ENCODE results near the gene MCU. TPM values are rescaled to one million over a fixed set of nuclear protein-coding genes. Genes with fewer than 3 reads are reported as not detected.
"Not testable (repeated sequence)": the region's sequence is repeated elsewhere in the genome, so short reads cannot be mapped to it uniquely, and the experiment has no call there.

MCU gene
- total RNA-seq, 2 experiments from 2014 or later, result 8.7 to 13.6 TPM

DNA sequence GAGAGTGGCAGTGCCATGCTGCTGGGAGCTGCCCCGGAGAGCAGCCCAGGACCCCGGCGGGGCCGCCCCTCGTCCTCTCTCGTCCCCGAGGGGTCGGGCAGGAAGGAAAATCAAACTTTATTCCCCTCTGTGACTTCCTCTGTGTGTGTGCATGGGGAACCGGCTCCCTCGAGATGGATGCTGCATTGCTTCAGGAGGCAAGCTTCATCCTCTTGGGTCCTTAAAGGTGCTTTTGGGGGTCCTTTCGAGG lies 726 bp downstream of the MCU start:
- Mint-ChIP-seq H3K36me3 (no peaks in the 10 kb centered on the region), H3K27me3 (peaks cover 5% of the 10 kb centered on the region), H3K4me1 (peaks cover 30% of the 10 kb centered on the region), H3K9me3 (ENCODE audit: low read depth) (no peaks in the 10 kb centered on the region), H3K27ac (peak overlapping the region; percentile 52), H3K4me3 (peak overlapping the region; percentile 82)
- peak; percentile 42 for DNase-seq
- ATAC-seq, result no peak
- CTCF ChIA-PET, result interaction anchor here (0.6 to 1.9 kb wide), 4 partner anchors 9 to 334 kb away, joined by 3 to 5 read pairs (median 4); no protein-coding TSS in a partner anchor

DNA sequence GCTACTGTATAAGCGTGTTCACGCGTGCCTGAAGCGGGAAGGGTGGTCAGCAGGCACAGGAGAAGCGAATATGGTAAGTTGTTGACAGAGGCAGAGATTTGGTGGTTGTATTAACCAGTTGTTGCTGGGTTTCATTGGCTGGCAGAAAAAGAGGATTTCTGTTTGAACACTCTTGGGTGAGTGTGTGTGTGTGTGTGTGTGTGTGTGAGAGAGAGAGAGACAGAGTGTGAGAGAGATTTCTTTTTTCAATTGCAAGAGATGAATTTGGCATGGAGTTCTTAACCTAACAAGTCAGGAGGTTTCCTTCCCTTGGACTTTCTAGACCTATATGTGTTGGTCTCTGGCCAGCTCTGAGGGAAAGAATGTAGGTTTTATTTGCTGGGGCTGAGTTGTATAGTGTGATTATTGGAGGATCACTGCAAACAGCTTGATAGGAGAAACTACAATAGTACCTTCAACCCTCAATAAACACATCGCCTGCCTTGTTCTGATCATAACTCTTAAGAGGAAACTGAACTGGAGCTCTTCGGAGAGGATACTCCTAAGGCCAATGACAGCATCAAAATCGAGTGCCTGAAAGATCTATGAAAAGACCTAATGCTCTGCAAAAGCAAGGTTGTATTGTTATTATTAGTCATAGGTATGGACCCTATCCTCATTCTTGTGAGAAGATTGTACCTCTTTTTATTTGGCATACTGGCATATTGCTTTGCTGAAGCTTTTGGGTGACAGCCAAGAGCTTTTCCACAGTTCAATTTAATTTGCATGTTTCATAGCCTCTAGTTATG lies 1.2 kb downstream of the MCU start:
- Mint-ChIP-seq H3K4me1 (peaks cover 30% of the 10 kb centered on the region), H3K4me3 (peak overlapping the region; percentile 82), H3K27ac (peak overlapping the region; percentile 52), H3K27me3 (peaks cover 5% of the 10 kb centered on the region), H3K9me3 (ENCODE audit: low read depth) (no peaks in the 10 kb centered on the region), H3K36me3 (no peaks in the 10 kb centered on the region)
- ATAC-seq, result no peak
- DNase-seq, result no peak
- CTCF ChIA-PET, result interaction anchor here (0.6 to 1.9 kb wide), 4 partner anchors 10 to 334 kb away, joined by 3 to 5 read pairs (median 4); no protein-coding TSS in a partner anchor

DNA sequence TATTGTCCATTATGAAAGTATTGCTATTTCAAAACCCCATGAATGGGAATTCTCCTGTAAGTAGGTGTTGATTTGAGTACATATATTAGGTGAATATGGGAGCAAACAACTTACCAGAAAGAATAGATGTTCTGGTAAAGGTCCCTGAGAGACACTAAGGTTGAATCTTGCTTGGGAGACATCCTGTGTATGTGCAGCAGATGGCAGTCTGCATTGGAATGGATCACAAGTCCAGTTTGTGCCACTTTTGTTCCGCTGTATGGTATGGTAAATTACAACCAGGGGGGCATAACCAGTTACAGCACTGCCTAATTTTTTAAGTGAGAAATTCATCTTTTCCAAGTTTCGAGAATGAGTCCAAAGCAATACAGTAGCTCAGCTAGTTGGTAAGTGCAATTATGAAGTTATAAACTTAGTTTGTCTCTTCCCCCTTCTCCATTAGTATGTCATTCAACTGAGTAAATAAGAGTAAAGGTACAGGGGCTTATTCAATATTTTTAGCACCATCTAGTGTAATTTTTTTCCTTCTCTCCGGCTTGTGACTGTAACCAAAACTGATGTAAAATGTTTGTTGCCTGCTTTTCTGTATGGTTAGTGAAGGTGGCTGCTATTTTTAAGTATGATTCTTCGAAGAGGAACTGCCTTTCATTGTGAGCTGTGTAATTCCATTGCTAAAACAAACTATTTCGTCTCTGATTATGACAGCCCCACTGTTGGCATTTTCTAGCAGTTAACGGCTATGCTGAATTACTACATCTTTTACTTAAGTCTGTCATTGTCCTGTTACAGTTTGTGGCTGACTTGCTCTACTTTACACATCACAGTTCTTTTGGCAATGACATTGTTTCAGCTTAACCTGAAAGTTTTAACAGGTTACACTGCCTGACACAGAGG lies 2.8 kb downstream of the MCU start:
- Mint-ChIP-seq H3K27me3 (peaks cover 5% of the 10 kb centered on the region), H3K4me1 (peaks cover 30% of the 10 kb centered on the region), H3K36me3 (no peaks in the 10 kb centered on the region), H3K9me3 (ENCODE audit: low read depth) (no peaks in the 10 kb centered on the region), H3K27ac (no peak overlapping the region), H3K4me3 (no peak overlapping the region)
- no peak for DNase-seq
- no peak for ATAC-seq
- CTCF ChIA-PET, result interaction anchor here (0.6 to 1.4 kb wide), 3 partner anchors 15 to 96 kb away, joined by 3 to 4 read pairs (median 3); no protein-coding TSS in a partner anchor

DNA sequence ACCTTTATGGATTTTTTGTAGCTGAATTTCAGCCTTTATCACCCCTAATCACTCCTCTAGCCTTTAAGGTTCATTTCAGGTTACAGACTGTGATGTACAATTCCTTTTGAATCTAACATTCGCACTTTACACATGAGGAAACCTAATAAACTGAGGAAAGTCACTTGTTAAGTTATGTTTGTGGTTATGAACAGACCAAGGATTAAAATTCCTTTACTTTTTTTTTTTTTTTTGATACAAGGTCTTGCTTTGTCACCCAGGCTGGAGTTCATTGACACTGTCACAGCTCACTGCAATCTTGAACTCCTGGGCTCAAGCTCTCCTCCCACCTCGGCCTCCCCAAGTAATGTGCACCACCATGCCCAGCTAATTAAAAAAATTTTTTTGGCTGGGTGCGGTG lies 3.6 kb downstream of the MCU start:
- ATAC-seq (no peak), DNase-seq (no peak)
- Mint-ChIP-seq H3K4me3 (no peak overlapping the region), H3K27me3 (no peaks in the 10 kb centered on the region), H3K36me3 (no peaks in the 10 kb centered on the region), H3K4me1 (peaks cover 25% of the 10 kb centered on the region), H3K9me3 (ENCODE audit: low read depth) (no peaks in the 10 kb centered on the region), H3K27ac (no peak overlapping the region)
- CTCF ChIA-PET, result interaction anchor here (0.6 to 1.4 kb wide), 3 partner anchors 15 to 95 kb away, joined by 3 to 4 read pairs (median 3); no protein-coding TSS in a partner anchor

DNA sequence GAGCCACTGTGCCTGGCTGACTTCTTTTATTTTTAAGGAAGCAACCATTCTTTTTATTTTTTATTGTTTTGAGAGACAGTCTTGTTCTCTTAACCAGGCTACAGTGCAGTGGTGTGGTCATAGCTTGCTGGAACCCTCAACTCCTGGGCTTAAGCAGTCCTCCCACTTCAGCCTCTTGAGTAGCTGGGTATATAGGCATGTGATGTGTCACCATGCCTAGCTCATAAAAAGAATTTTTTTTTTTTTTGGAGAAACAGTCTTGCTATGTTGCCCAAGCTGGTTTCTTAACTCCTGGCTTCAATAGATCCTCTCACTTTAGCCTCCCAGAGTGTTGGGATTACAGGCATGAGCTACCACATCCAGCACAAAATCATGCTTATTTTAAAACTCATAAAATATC lies 5.8 kb downstream of the MCU start:
- H3K27me3 Mint-ChIP-seq, result no peaks in the 10 kb centered on the region
- no peak overlapping the region for H3K27ac Mint-ChIP-seq
- no peaks in the 10 kb centered on the region for H3K9me3 Mint-ChIP-seq (ENCODE audit: low read depth)
- CTCF ChIA-PET, result no interaction called here
- no peaks in the 10 kb centered on the region for H3K36me3 Mint-ChIP-seq
- ATAC-seq, result no peak
- no peak for DNase-seq
- no peak overlapping the region for H3K4me3 Mint-ChIP-seq
- peaks cover 20% of the 10 kb centered on the region for H3K4me1 Mint-ChIP-seq

DNA sequence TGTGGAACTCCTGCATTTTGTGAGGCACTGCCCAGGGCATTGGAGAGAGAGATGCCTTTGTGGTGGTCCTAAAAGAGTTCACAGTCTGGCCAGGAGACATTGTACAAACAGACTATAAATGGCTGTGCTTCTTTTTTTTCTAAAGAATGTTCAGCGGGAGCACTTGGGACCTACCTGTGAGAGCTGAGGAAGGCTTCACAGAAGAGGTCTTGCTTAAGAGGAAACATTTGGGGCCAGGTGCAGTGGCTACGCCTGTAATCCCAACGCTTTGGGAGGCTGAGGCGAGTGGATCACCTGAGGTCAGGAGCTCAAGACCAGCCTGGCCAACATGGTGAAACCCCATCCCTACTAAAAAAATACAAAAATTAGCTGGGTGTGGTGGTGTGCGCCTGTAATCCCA lies 10.5 kb downstream of the MCU start:
- H3K27me3 Mint-ChIP-seq; ATAC-seq; H3K36me3 Mint-ChIP-seq; H3K9me3 Mint-ChIP-seq (ENCODE audit: low read depth); H3K27ac Mint-ChIP-seq; DNase-seq; H3K4me3 Mint-ChIP-seq; CTCF ChIA-PET: not testable (repeated sequence)
- peaks cover 13% of the 10 kb centered on the region for H3K4me1 Mint-ChIP-seq

DNA sequence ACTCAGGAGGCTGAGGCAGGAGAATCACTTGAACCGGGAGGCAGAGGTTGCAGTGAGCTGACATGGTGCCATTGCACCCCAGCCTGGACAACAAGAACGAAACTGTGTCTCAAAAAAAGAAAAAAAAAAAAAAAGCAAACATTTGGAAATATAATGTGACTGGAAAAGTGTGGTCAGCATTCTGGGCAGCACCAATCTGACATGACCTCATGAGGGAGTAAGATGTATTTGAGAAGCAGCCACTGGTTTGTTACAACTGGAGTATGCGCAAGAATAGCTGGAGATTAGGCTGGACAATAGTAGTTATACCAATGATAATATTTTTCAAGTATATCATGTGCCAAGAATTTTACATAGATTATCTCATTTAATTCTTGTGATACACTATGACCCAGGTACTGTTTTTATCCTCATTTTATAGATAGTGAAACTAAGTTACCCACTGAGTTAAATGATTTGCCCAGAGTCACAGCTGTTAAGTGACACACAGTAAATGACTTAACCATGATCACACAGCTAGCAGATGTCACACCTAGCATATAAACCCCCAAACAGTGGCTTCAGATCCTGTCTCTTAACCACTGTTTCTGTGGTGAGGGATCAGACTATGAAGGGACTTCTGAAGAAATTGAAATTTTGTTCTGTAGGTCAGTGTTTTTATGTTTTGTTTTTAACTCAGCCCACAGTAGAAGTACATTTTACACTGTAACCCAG lies 11.1 kb downstream of the MCU start:
- H3K4me1 Mint-ChIP-seq, result peaks cover 13% of the 10 kb centered on the region
- peak; percentile 73 for ATAC-seq
- H3K27ac Mint-ChIP-seq, result no peak overlapping the region
- H3K9me3 Mint-ChIP-seq (ENCODE audit: low read depth), result no peaks in the 10 kb centered on the region
- H3K27me3 Mint-ChIP-seq, result no peaks in the 10 kb centered on the region
- H3K36me3 Mint-ChIP-seq, result no peaks in the 10 kb centered on the region
- CTCF ChIA-PET, result no interaction called here
- H3K4me3 Mint-ChIP-seq, result no peak overlapping the region
- DNase-seq, result no peak

DNA sequence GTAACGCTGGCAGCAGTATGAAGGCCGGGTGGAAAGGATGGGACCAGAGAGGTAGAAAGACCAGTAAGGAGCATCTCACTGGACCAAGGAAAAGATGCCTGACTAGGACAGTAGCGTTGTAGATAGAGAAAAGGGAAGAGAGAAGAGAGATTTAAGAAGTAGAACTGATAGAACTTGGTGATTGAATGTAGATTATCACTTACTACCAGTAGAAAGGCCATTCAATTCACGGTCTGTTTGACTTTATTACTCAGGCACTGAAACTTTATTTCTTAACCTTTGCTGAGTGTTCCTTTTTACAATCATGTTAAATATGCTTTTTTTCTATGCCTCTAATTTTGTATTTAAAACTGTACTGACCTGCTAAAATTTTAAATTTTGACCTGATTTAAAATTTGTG lies 12.2 kb downstream of the MCU start:
- H3K9me3 Mint-ChIP-seq (ENCODE audit: low read depth), result no peaks in the 10 kb centered on the region
- no peak overlapping the region for H3K4me3 Mint-ChIP-seq
- peaks cover 13% of the 10 kb centered on the region for H3K4me1 Mint-ChIP-seq
- no peak for DNase-seq
- no peak overlapping the region for H3K27ac Mint-ChIP-seq
- ATAC-seq, result no peak
- H3K36me3 Mint-ChIP-seq, result no peaks in the 10 kb centered on the region
- H3K27me3 Mint-ChIP-seq, result no peaks in the 10 kb centered on the region
- CTCF ChIA-PET, result no interaction called here

DNA sequence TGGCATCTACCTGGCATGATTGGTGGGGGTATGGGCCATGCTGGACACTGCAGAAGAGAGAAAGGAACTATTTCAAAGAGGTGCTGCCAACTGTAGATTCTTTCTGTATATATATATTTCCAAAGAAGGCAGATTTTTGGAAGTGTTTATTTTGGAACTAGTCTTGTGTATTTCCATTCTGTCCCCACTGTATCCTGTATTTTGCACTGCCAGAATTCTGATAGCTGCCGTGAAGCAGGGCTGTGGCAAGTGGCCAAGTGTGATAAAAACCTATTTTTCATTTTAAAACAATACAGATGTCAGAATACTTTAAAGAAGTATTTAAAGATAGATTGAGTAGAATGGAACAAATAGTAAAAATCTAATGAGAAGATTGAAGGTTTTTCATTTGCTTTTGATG lies 17.1 kb downstream of the MCU start:
- Mint-ChIP-seq H3K27ac (no peak overlapping the region), H3K9me3 (ENCODE audit: low read depth) (no peaks in the 10 kb centered on the region), H3K4me1 (peaks cover 2% of the 10 kb centered on the region), H3K36me3 (peaks cover 2% of the 10 kb centered on the region), H3K4me3 (no peak overlapping the region), H3K27me3 (no peaks in the 10 kb centered on the region)
- no peak for DNase-seq
- no peak for ATAC-seq
- CTCF ChIA-PET, result no interaction called here

DNA sequence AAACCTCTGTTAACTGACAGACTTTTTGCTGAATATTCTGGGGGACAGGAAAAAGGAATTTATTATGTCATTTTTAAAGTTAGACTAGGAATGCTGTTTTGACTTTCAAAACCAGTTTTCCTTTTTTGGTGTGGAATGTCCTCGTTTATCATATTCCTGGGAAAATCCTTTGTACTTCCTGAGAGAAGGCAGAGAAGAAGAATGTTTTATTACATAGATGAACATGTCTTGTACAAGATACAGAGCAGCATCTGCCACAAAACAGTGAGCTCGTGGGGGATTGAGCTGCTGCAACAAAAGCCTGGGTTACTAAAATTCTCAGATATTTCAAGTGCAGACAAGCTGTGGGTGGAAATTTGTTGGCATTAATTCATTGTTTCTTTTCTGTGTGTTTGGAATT lies 20.2 kb downstream of the MCU start:
- H3K4me3 Mint-ChIP-seq, result no peak overlapping the region
- H3K27me3 Mint-ChIP-seq, result no peaks in the 10 kb centered on the region
- CTCF ChIA-PET, result no interaction called here
- DNase-seq (no peak), ATAC-seq (no peak)
- H3K27ac Mint-ChIP-seq, result no peak overlapping the region
- peaks cover 2% of the 10 kb centered on the region for H3K4me1 Mint-ChIP-seq
- H3K9me3 Mint-ChIP-seq (ENCODE audit: low read depth), result no peaks in the 10 kb centered on the region
- H3K36me3 Mint-ChIP-seq, result peaks cover 6% of the 10 kb centered on the region

DNA sequence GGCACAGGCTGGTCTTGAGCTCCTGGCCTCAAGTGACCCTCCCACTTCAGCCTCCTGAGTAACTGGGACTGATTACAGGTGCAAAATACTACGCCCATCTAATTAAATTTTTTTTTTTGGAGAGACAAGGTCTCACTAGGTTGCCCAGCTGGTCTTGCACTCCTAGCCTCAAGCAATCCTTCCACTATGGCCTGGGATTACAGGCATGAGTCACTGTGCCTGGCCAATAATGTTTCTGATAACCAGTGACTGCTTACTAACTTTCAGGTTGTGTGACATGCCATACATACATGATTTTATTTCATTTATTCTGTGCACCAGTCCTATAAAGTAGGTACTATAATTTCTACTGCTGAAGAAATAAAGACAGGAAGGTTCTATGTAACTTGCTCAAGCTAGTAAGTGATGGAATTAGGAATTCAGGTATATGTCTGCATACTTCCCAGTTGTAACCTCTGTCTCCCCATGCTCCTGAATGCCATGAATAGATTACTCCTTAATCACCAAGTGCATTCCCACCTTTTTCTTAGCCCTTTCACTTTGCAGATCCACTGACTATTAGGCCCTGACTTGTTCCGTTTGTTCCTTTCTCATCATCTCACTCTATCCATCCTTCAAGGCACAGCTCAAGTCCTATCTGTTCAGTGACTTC lies 28.1 kb downstream of the MCU start:
- ATAC-seq (no peak), DNase-seq (no peak)
- no peak overlapping the region for H3K4me3 Mint-ChIP-seq
- H3K27ac Mint-ChIP-seq, result no peak overlapping the region
- H3K9me3 Mint-ChIP-seq (ENCODE audit: low read depth), result no peaks in the 10 kb centered on the region
- peaks cover 6% of the 10 kb centered on the region for H3K36me3 Mint-ChIP-seq
- H3K4me1 Mint-ChIP-seq, result no peaks in the 10 kb centered on the region
- CTCF ChIA-PET, result interaction anchor here (0.6 to 1.5 kb wide), 2 partner anchors 10 kb away, joined by 3 to 5 read pairs; no protein-coding TSS in a partner anchor
- H3K27me3 Mint-ChIP-seq, result no peaks in the 10 kb centered on the region

DNA sequence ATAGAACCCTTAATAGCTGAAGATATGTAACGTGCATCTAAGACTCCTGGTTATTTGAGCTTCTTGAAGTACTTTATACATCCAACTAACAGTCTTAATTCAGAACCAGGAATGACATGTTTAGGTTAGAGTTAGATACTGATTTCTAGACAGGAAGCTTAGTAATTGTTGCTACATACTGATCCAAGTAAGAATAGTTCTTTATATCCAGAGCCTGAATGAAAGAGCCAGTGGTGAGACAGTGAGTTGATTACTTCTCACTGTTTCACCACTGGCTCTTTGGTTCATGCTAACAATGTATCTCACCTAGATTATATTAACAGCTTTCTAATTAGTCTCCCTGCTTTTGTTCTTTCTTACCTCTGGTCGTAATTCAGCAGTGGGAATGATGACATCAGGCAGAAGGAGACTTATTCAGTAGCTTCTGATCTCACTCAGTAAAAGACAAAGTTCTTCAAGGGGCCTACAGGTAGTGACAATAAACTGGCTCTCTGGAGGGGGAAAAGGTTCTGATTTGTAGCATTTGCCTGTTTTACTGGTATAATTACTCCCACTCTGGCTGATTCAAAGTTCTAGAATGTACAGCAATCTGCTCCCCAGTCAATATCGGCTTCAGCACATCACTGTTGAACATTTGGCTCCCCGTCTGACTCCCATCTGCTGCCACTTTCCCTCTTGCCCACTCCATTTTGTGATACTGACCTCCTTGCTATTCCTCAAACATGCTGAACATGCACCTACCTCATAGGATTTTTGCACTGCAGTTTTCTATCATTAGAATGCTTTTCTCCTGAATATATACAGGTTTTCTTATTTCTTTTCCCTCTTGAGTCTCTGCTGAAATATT lies 29.1 kb downstream of the MCU start:
- no peaks in the 10 kb centered on the region for H3K4me1 Mint-ChIP-seq
- H3K27me3 Mint-ChIP-seq, result no peaks in the 10 kb centered on the region
- no peak for ATAC-seq
- H3K27ac Mint-ChIP-seq, result no peak overlapping the region
- H3K4me3 Mint-ChIP-seq, result no peak overlapping the region
- H3K9me3 Mint-ChIP-seq (ENCODE audit: low read depth), result no peaks in the 10 kb centered on the region
- CTCF ChIA-PET, result interaction anchor here (1.5 kb wide), 1 partner anchor 11 kb away, joined by 3 read pairs; no protein-coding TSS in a partner anchor
- DNase-seq, result no peak
- H3K36me3 Mint-ChIP-seq, result peaks cover 4% of the 10 kb centered on the region

All from activated CD8-positive, alpha-beta memory T cell treated with anti-CD3 and anti-CD28 coated beads, Interleukin-2, amount 10 ng/mL, durations not matched to agents 7 days and 5 days (primary cell).